Forelimb muscle (tissue), 1 donor: ENCODE results near the gene CRABP2. TPM values are rescaled to one million over a fixed set of nuclear protein-coding genes. Genes with fewer than 3 reads are reported as not detected.

Experiments
- DNase-seq: peaks from one replicate; pipeline ENCODE4 v3.0.0-alpha.2; 2013; ENCODE audit warnings: low read depth
- polyA plus RNA-seq: library from polyadenylated mRNA; unstranded; fragments of 120-200 nt; gene quantifications from one replicate; pipeline ENCODE4 v1.2.1, GENCODE V29; 2013; ENCODE audit not compliant: insufficient read length

The CRABP2 gene
- polyA plus RNA-seq, 1 donor: 349 TPM

DNA sequence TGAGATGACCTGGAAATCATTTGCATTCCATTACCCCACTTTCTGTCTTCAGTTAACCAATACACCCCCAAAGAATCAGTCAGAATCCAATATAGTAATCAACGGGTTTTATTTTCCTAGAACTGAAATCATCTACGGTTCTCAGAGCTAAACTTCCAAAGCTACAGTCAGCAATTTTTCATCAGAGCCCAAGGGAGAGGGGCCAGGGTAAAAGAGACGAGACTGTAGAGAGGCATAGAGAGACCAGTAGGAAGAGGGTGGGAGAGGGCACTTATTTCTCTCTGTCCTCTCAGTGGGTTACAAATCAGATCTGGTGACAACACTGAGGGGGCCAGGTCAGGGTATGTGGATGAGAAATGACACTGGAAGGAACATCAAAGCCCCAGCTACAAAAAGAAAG lies 36.6 kb upstream of the CRABP2 start:
- no peak for DNase-seq

DNA sequence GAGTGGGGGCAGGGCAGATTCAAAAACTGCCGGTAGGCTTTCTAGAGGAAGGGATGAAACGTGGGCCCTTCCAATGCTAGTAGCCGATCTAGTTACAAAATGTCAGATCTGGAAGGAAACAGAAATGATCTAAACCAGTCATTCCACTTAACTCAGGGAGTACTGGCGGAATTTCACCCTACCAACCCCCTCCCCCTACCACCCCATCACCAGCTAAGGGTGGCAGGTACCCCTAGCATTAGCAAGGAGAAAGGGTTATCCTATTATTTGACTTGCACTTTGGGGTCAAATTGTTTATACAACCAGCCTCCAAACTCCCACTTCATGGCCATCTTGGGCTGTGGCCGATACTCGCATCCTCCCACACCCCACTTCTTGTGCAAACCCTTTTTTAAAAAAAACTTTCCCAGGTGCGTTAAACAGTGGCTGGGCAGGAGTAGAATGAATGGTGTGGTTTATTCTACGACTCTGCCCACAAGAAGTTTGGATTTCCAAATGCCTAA lies 36.1 kb upstream of the CRABP2 start:
- no peak for DNase-seq

DNA sequence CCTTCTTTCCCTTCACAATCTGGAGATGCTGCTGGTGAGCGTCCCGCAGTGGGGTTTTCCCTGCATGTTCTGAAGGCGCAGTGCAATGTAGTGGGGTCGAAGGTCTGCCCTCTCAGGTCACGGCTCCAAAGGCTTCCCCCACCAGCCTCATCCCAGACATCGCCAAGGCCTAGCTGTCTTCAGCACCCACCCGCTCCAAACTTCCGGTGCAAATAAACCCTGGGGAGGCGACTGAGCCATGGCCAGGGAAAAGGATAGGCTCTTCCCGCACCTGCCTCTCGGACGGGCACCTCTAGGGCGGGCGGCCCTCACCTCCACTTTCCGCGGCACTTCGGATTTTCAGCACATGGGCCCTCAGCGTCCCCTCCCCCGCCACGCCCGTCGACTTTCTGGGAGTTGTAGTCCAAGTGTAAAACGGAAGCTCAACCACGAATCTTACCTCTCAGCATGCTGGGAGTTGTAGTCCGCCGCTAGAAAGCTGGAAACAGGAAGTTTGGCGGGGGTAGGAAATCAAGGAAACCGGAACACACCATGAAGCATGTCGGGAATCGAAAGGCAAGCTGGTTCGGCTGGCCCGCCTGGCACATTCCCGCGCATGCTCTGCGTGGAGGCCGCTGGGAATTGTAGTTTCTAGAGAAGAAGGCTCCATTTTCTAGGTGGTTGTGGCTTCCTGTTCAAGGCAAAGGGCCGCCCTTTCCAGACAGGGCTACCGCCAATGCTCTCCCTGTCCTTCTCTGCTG lies 35.5 kb upstream of the CRABP2 start, which contains the start of gene MRPL24:
TSS of gene MRPL24 (minus strand) at position 348 of the 740 bp plus-strand sequence. CDS start 2,384 bp downstream, outside the sequence.
- DNase-seq: peak; percentile 99

DNA sequence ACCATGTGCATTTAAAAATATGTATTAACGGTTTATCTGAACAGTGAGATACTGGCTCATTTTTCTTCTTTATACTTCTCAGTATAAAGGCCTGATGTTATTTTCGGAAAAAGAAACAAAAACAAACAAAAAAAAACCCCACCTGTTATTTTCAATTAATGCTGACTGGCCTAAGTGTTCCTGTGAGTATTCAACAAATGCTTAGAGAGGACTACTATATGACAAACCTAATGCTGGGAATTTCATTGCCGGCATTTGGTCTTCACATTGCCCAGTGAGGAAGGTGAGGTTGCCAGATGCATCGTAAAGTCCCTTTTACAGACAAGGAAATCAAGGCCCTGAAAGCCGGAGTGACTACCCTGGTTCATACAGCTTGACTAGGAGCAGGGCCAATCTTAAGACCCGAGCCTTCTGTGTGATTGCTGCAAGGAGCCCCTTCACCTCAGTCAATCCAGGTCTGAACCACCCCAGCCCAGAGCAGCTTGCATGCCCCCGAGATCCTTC lies 34.9 kb upstream of the CRABP2 start:
- no peak for DNase-seq

DNA sequence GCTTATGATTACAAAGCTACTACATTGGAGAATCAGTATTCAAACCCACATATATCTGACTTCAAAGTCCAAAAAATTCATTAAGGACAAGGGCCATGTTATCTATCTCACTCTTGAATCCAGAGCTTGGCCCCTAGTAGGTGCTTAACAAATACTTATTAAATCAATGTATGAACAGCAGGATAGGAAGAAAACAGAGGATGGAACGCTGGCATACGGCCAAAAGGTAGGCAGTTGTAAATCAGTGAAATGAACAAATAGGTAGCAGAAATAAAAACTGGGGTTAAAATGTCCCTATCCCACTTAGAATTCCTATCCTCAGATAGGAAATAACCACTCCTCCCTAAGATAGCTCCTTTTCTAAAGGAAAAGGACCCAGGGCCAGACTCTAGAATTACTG lies 33.5 kb upstream of the CRABP2 start:
- DNase-seq: no peak

DNA sequence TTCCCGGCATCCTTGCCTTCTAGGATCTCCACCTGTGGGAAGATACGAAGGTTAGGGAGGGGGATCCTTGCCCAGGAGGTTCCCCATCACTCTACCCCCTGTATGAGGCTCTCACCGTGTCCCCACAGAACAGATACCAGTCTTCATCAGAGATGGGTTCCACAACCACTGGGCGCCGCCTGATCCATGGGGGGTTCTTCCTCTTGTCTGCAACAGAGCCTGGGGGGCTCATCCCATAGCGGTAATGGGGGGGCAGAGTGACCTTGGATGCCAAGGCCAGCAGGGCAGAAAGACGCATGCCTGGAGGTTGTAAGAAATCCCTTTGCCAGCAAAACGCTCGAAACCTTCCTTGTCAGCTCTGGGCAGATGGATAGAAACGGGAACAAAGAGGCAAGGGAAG lies 33.0 kb upstream of the CRABP2 start:
- no peak for DNase-seq

DNA sequence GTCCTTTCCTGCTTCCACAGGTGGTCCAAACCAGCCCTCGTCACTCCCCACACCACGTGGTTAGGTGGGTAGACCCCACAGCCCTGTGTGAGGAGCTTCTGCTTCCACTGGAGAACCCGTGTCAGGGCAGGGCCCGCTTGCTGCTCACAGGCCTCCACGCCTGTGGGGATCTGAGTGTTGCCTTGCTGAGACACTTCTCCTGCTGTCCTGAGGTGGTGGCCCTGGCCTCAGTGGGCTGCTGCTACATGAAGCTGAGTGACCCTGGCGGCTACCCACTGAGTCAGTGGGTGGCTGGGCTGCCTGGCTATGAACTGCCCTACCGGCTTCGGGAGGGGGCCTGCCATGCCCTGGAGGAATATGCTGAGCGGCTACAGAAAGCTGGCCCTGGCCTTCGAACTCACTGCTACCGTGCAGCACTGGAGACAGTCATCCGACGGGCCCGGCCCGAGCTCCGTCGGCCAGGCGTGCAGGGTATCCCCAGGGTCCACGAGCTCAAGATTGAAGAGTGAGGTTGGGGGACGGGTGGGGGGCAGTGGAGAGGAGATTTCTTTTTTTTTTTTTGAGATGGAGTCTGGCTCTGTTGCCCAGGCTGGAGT lies 28.7 kb upstream of the CRABP2 start:
- no peak for DNase-seq

DNA sequence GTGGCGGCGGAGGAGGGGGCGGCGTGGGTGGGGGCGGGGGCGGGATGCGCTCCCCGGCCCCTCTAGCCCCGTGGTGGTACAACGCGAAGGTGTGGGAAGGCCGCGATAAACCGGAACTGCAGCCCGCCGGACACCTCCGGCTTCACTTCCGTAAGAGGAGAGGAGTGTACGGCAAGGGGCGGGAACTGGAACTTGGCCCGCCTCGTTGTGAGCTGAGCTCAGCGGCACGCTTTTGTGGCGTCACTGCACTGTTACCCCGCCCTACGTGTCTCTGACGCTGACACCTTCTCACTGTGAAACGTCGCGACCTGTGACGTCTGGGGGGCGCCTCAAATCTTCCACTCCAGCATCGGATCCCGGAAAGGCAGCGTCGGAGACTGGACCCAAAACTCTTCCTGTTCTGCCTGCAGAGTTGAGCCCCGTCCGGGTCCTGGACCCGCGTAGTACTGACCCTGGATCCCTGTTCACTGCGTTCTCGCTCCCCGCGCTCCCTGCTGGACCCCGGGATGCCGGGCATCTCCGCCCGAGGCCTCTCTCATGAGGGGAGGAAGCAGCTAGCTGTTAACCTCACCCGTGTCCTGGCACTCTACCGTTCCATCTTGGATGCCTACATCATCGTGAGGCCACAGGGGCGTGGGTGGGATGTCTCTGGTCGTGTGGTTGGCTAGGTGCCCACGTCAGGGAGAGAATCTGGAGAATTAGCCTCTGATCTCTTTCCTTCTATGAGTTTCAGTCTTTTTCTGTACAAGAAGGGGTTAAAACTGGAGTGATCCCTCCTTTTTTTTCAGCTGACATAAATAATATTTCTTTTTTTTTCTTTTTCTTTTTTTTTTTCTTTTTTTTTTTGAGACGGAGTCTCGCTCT lies 23.4 kb upstream of the CRABP2 start, which contains the start of gene ISG20L2:
TSS of gene ISG20L2 (minus strand) at position 168 of the 864 bp plus-strand sequence. CDS start 1,114 bp downstream, outside the sequence.
- DNase-seq: peak; percentile 94

DNA sequence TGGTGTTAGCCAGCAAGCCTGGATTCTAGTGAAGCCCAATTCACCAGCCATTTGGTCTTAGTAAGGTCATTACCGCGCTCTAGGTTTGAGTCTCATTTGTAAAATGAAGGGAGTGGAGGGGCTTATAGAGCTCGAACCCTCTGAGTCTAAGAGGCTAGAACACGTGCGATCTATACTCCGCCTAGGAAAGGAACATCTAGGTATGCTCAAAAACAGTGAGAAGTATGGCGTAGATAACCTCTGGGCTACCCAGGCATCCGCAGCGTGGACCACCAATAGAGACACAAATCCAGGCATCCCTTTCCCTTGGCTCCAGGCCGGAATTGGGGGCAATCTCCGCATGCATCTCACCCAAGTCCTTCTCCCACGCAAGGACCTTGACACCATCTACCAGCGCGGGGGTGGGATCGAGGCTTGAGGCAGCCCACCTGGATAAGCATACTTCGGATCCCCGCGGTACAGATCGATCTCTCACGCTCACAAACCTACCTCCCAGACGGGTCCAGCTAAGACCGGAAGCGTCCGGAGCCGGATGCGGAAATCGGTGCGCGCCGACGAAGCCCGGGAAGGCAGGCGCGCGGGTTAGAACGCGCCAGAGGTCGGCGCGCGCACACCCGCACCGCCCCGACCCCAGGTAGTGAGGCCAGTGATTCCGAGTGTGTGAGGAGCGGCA lies 22.7 kb upstream of the CRABP2 start, which contains the start of gene METTL25B:
TSS of gene METTL25B (plus strand) at position 544 of the 673 bp plus-strand sequence. CDS start 636 bp downstream, outside the sequence.
- DNase-seq: no peak

DNA sequence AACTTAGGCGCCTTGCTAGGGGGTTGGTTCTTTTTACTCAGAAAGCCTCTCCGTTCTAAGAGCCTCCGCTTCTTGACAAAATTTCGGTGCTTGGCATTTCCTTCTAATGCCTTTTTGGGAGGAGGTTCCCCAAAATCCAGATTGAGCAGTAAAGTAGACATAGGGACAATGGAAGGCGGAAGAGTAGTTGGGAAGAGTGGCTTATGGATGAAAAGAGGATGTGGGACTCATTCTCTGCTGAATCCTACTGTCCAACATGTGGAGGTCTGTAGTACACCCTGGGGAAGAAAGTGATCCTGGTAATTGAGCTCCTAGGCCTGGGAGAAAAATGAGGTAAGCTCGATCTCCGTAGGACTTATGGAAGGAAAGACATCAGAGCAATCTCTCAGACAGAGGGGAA lies 22.1 kb upstream of the CRABP2 start:
- DNase-seq: no peak

DNA sequence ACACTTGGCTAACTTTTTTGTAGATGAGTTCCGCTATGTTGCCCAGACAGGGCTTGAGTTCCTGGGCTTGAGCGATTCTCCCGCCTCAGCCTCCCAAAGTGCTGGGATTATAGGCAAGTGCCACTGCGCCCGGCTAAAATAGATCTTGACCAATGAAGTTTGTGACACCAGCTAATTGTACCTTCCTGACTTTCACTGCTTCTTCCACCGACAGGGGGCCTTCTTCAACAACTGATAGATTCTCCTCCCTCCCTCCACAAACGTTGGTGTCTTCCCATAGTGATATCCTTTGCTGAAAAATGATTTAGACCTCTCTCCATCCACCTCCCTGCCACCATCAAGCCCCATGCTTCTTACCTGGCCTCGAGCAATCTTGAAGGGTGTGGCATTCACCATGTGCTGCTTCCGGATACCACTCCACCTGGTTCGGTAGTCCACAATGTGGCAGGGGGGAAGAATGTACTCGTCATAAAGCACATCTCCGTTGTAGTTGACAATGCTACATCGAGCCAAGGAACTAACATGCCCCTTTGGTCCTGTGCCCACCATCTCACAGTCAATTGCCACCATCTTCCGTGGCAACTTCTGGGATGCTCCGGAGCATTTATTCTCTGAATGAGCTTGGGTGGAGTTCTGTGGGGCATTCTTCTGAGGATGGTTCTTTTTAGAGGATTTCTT lies 21.3 kb upstream of the CRABP2 start:
- DNase-seq: no peak

DNA sequence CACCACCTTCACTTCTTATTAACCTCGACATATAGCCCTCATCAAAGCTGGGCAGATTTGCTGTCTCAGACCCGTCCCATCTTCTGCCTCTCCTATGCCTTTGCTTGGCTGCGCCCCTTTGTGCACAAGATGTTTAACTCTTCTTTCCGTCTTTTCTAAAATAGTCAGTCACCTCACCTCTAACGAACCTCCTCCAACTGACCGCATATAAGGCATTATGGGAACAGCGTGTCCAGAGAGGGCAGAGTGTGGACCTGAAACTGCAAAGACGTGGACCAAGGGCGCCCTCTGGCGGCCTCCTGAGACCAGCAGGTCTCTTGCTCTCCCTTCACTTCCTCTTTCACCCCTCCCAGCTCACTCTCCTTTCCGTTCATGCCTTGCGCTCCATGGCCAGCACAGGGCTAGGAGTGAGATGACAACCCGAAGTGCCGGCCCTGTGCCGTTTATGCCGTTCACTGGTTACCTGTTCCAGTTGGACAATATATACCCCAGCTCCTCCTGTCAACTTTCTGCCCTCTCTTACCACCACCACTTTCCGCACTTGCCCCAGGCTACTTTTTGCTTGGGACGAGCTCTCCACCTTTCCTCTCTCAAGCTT lies 20.4 kb upstream of the CRABP2 start:
- peak; percentile 86 for DNase-seq

DNA sequence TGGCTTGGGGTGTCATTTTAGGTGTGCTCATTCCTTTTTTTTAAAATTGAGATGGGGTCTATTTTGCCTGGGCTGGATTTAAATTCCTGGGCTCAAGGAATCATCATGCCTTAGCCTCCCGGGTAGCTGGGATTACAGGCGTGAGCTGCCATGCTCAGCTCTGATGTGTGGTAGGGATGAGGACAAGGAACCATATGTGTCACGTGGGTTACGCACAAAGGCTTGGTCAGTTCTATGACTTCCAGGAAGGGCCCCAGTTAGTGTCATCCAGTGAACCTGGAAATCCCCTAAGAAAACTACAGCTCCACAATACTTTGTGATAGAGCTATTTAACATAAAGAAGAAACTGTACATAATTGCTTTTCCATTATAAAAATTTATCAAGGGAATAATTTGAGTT lies 16.2 kb upstream of the CRABP2 start:
- DNase-seq: no peak

DNA sequence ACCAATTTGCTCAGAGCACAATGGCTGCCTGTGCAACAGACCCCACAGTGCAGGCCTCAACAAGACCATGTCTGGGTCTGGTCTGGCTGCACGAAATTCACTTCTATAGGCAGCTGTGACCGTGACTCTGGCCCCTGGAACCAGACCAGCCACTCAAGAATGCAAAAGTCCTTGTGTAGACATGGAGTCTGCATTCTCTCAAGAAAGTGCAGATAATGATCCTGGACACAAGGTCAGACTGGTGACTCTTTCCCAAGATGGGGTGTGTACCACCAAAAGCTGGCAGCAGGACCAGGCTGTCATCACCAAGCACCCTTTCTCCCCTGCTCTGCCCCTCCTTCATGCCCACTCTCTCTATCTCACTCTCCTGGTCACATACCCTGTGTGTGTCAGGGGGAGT lies 15.7 kb upstream of the CRABP2 start:
- DNase-seq: no peak

DNA sequence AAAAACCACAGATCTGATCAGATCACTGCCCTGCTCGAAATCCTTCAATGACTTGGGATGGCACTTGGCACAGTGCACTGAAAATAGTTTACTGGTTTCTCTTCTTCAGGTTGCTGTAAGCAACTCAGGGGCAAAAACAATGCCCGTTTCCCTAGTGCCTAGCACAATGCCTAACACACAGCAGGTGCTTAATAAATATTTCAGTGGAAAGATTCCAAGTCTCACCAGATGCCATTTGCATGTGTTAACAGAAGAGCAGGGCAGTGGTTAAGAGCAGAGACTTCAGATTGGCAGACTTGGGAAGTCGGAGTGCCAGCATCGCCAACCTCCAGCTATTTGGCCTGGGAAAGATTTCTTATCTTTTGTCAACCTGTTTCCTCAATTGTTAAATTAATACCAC lies 12.0 kb upstream of the CRABP2 start:
- DNase-seq: no peak

DNA sequence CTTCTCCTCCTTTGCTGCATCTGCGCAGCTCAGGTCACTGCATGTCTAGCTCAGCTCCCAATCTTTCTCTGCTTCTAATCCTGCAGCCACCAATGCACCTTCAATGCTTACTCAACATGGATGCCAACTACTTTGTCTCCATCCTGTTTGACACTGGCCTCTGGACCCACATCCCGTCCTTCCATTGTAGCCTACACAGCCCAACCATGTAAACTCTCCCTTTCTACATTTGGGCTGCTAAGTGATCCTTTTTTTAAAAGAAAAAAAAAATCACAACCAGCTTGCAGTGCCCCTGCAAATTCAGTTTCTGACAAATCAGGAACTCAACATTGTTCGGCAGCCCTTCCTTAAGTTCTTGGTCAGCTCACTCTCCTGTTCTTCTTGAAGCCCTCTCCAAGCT lies 9.4 kb upstream of the CRABP2 start:
- no peak for DNase-seq

DNA sequence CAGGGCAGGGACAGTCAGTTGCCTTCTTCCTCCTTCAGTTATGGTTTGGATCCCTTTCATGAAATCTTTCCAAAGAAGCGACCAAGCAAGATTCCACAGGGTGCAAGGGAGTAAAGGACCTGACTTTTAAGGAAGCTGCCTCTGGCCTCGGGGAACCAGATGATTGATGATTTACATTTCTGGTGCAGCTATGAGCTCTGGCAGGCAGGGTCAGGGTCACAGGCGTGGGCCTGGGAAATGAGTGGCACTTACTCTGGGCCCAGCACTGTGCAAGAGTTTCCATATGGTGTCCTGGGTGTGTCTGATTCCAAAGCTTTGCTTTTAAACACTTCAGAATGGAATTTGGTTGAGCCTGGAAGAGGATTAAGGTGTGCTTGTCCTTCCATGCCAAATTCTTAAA lies 7.2 kb upstream of the CRABP2 start:
- DNase-seq: no peak

DNA sequence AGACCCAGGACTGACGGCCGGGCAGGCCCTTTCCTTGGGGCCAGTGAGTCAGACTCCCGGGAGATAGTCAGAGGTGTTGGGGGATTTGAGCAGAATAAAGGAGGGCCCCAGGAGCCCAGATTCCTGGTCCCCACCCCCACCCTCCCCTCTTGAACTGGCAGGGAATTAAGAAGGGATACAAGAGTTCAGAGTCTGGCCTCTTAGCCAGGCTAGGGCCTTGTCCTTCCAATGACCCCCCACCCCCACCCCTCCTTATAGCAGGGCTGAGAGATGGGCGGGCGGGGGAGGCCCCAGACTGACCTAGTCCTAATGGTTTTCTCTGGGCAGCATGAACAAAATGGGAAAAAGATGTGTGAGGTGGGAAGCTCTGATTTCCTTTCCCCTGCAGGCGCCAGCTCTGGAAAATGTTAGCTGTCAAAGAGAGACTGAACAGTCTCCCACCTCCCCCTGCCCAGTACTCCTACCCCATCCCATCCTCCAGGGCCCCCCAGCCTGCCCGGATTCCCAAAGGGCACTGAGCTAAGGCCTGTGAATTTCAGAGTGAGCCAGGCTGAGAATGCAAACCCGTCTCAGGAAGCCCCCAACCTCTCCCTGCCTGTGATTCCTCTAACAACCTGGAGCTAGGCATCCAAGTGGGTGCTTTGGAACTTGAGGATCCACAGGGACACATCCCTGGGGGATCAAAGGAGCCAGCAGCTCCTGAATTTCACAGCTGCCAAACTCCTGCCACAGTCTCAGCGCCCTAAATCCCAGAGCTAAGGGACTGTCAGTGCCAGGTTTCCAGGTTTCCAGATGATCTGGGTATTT lies 5.8 kb upstream of the CRABP2 start:
- DNase-seq: no peak

DNA sequence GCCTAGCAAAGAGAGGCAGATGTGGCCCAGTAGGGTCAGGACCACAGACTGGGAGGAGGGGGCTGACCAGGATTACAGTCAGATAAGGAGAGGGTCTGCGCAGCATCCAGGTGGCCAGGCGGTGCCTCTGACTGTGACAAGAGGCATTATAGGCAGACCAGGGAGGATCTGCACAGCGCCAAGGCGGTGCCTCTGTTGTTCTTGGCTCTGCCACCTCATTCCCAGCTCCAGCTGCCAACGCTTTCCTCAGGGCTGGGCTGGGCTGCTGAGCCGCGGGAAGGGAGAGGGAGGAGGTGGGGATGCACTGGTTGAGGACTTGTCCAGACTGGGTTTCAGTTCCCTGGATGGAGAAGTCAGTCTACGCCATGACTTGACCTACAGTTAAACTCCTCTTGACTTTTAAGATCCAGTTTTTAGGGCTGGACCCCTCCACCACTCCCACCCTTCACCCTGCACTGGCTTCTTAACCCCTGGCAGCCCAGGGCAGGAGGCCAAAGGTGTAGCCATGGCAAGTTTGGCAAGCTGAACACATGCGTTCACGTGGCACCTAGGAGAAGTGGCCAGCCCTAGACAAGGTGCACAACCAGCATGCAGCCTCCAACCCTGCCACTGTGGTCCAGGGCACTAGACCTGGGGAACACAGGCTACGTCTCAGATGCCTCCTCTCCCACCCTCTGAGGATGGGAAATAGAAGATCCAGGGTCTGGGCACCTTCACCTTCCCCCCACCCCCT lies 4.5 kb upstream of the CRABP2 start:
- no peak for DNase-seq
